Peyer's patch (tissue), 4 donors: Measurements from ENCODE around the gene CRK. TPM values are rescaled to one million over a fixed set of nuclear protein-coding genes. Genes with fewer than 3 reads are reported as not detected.
A peak's percentile ranks its signal among the peaks of the same experiment; 100 is the strongest.

ENCODE experiments used
- DNase-seq, 3 donors: peaks; one replicate each; pipeline ENCODE4 v3.0.0-alpha.2; 2017 to 2019
- H3K27ac ChIP-seq, 4 donors: fragments of 200-600 bp; sonication (generic); one replicate each; pipeline ENCODE4 v1.5.1; 2016 to 2019
- H3K27me3 ChIP-seq, 2 donors: fragments of 200-600 bp; sonication (generic); one replicate each; pipeline ENCODE4 v1.5.1; 2019
- H3K36me3 ChIP-seq, 3 donors: fragments of 200-600 bp; sonication (generic); one replicate each; pipeline ENCODE4 v1.5.1; 2016 to 2019
- H3K4me1 ChIP-seq, 4 donors: fragments of 200-600 bp; sonication (generic); one replicate each; pipeline ENCODE4 v1.5.1; 2016 to 2019
- H3K4me3 ChIP-seq, 4 donors: fragments of 200-600 bp; sonication (generic); 1 replicate in 3 of 4; 2 replicates in 1 of 4; pipeline ENCODE4 v1.5.1; 2016 to 2019; ENCODE audit warnings: mild to moderate bottlenecking in 1 of 4
- H3K9me3 ChIP-seq, 4 donors: fragments of 200-600 bp; sonication (generic); one replicate each; pipeline ENCODE4 v1.5.1; 2016 to 2019; ENCODE audit warnings: mild to moderate bottlenecking in 1 of 4
- POLR2A ChIP-seq, 2 donors: fragments of 450-650 bp; IDR thresholded peaks; one replicate each; pipeline ENCODE4 v1.5.1; 2017; ENCODE audit warnings: antibody characterized with exemption in 2 of 2, mild to moderate bottlenecking in 2 of 2, moderate library complexity in 2 of 2
- total RNA-seq, 4 donors: library from RNA; depleted of rRNA; stranded (reverse); fragments of >200 nt; gene quantifications; one replicate each; pipeline ENCODE4 v1.1.0, GENCODE V29; 2016
- TF ChIP-seq, protein P1 (sequence below), 6 experiments: fragments of 450-650 bp in 4 of 6; fragments of 200-600 bp in 2 of 6; sonication (generic) in 1 of 6; IDR thresholded peaks; one replicate each; pipeline ENCODE4 v1.5.1; 2017 to 2019; ENCODE audit warnings: antibody characterized with exemption in 6 of 6, mild to moderate bottlenecking in 3 of 6, moderate library complexity in 1 of 6

CRK gene
- total RNA-seq, 4 donors from 2014 or later: 33.0 to 66.2 (median 59.5) TPM

GRCh38 chr17:1485423-1486376, 29.7 kb upstream of the CRK start:
- Histone ChIP-seq H3K27me3 (no peaks in the 10 kb centered on the region), H3K4me1 (peaks cover 0 to 63% (median 22%) of the 10 kb centered on the region in 4 donors), H3K27ac (peak overlapping the region; percentile 88 to 99 (median 94)), H3K4me3 (peak overlapping the region; percentile 65 to 92 (median 84)), H3K9me3 (no peaks in the 10 kb centered on the region), H3K36me3 (peaks cover 0 to 34% (median 0%) of the 10 kb centered on the region in 3 donors)
- peak in 1 of 2 donors; percentile 18 for TF ChIP-seq POLR2A (IDR thresholded peaks at IDR 0.05)
- TF ChIP-seq, protein P1, sequence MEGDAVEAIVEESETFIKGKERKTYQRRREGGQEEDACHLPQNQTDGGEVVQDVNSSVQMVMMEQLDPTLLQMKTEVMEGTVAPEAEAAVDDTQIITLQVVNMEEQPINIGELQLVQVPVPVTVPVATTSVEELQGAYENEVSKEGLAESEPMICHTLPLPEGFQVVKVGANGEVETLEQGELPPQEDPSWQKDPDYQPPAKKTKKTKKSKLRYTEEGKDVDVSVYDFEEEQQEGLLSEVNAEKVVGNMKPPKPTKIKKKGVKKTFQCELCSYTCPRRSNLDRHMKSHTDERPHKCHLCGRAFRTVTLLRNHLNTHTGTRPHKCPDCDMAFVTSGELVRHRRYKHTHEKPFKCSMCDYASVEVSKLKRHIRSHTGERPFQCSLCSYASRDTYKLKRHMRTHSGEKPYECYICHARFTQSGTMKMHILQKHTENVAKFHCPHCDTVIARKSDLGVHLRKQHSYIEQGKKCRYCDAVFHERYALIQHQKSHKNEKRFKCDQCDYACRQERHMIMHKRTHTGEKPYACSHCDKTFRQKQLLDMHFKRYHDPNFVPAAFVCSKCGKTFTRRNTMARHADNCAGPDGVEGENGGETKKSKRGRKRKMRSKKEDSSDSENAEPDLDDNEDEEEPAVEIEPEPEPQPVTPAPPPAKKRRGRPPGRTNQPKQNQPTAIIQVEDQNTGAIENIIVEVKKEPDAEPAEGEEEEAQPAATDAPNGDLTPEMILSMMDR (IDR thresholded peaks at IDR 0.05): no peak
- DNase-seq: peak; percentile 66 to 85 (median 82)

DNA sequence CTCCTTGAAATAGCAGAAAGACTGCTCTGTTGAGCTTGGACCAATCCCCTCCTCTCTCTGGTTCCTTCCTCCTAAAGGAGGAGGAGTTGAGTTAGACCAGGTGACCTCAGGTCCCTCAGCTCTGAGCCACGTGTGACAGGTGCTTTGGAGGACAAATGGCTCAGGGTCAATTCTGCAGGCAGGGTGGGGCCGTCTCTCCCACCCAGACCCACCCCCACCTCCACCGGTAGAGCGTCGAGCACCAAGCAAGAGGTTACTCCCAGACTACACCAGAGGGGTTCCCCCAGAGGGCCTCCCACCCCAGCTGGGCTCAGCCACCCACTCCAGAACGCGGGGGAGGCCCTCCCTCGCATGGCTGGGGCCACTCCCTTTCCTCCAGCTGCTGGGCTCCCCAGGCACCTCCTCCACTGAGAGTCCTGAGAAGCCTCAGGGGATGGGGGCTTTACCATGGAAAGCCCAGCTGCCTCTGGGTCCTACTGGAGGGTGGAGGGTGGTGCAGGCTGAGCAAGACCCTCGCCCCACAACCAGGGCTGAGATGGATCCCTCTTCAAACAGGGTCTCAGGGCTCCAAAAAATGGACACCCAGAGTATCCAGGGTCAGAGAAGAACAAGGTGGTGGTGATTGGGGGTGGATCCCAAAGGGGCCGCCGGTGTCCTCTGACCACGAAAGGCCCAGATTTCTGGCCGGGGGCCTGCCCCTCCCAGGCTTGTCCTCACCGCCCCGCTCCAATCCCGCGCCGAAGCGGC, 28.8 kb upstream of the CRK start:
- Histone ChIP-seq H3K36me3 (peaks cover 0 to 41% (median 0%) of the 10 kb centered on the region in 3 donors), H3K27me3 (no peaks in the 10 kb centered on the region), H3K4me1 (peaks cover 0 to 55% (median 20%) of the 10 kb centered on the region in 4 donors), H3K27ac (peak overlapping the region; percentile 88 to 99 (median 94)), H3K4me3 (peak overlapping the region; percentile 65 to 92 (median 84)), H3K9me3 (no peaks in the 10 kb centered on the region)
- peak; percentile 73 to 87 (median 82) for DNase-seq
- TF ChIP-seq, protein P1 (IDR thresholded peaks at IDR 0.05): peak in 1 of 6 experiments; percentile 21
- TF ChIP-seq POLR2A (IDR thresholded peaks at IDR 0.05): no peak

DNA sequence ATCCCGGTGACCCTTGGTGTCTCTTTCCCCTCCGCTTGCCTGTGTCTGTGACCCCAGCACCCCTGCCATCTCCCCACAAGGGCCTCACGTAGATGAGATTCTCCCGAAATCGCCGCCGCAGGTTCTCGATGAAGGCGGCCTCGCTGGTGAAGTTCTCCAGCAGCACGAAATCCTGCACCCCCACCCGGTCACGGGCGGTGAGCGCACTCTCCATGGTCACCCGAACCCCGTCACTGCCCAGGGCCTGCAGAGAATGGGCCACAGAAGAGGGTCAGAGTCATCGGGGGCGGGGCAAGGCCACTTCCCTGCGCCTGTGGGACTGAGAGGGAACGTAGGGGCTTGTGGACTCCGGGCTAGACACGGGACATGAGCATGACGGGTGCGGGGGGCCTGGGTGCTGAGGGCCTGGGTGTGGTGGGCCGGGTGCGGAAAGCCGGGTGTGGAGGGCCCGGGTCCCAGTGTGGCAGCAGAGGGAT, 28.1 kb upstream of the CRK start:
- Histone ChIP-seq H3K4me3 (peak overlapping the region in 2 of 4 donors; percentile 65 to 88), H3K27me3 (no peaks in the 10 kb centered on the region), H3K27ac (peak overlapping the region; percentile 88 to 99 (median 94)), H3K36me3 (peaks cover 0 to 49% (median 0%) of the 10 kb centered on the region in 3 donors), H3K4me1 (peaks cover 0 to 47% (median 20%) of the 10 kb centered on the region in 4 donors), H3K9me3 (no peaks in the 10 kb centered on the region)
- TF ChIP-seq POLR2A (IDR thresholded peaks at IDR 0.05): no peak
- TF ChIP-seq, protein P1 (IDR thresholded peaks at IDR 0.05): no peak
- peak in 1 of 3 donors; percentile 57 for DNase-seq

GRCh38 chr17:1482680-1483079, 26.6 kb upstream of the CRK start:
- Histone ChIP-seq H3K4me3 (no peak overlapping the region), H3K36me3 (peaks cover 0 to 63% (median 0%) of the 10 kb centered on the region in 3 donors), H3K27me3 (no peaks in the 10 kb centered on the region), H3K4me1 (peaks cover 0 to 39% (median 17%) of the 10 kb centered on the region in 4 donors), H3K27ac (no peak overlapping the region), H3K9me3 (no peaks in the 10 kb centered on the region)
- DNase-seq: no peak
- TF ChIP-seq, protein P1 (IDR thresholded peaks at IDR 0.05): no peak
- no peak for TF ChIP-seq POLR2A (IDR thresholded peaks at IDR 0.05)

GRCh38 chr17:1481736-1482135, 25.7 kb upstream of the CRK start:
- Histone ChIP-seq H3K27ac (no peak overlapping the region), H3K36me3 (peaks cover 0 to 72% (median 0%) of the 10 kb centered on the region in 3 donors), H3K4me3 (no peak overlapping the region), H3K4me1 (peaks cover 0 to 29% (median 11%) of the 10 kb centered on the region in 4 donors), H3K9me3 (no peaks in the 10 kb centered on the region), H3K27me3 (no peaks in the 10 kb centered on the region)
- no peak for DNase-seq
- TF ChIP-seq, protein P1 (IDR thresholded peaks at IDR 0.05): no peak
- TF ChIP-seq POLR2A (IDR thresholded peaks at IDR 0.05): no peak
